ENCODE data around the gene ISLR.

ISLR gene

DNA sequence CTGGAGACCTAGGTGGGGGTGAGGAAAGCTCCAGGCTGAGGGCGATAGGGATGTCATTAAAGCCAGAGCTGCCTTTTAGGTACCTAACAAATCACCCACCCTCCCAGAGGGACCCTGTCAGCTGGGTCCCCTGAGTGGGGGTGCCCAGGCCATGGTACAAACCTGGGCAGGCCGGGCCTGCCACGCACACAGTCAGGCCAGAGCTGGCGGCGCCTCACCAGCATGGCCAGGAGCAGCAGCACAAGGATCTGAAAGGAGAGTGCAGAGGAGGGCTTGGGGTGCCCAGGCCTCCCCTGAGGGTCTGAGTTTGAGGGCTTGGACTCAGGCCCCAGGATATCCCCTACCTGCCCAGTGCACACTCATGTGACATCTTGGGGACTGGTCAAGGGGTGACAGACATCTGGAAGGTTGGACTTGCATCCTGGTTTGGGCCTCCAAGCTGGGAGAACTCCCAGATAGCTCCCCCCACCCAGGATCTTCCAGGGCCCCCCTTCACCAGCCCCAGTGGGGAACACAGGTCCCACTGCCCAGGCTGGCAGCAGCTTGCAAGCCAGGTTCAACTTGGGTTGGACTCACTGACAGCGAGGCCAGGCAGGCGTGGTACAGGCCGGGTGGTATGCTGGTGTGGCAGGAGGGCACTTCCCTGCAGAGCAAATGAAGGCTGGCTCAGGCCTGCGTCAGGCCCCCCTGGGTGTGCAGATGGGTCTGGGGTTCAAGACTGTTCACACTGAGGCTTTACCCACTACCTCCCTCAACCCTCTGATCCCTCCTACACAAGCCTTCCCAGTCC lies 23.9 kb downstream of the ISLR start:
- DNase-seq: no peak

DNA sequence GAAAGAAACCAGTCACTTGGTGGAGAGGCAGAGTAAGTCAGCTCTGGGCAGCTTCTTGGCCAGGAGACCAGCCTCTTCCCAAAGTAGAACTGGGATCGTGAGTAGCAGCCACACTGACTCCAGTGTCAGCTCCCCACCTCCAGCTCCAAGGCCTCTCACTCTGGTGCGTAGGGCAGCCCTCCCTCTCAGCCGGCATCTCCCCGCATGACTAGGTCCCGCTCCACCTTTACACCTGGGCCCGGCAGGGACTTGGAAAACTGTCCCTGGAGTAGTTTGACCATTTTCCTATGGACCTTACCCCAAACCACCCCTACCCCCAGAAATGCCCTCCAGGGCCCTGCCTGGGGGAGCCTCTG lies 25.8 kb downstream of the ISLR start:
- DNase-seq: no peak

DNA sequence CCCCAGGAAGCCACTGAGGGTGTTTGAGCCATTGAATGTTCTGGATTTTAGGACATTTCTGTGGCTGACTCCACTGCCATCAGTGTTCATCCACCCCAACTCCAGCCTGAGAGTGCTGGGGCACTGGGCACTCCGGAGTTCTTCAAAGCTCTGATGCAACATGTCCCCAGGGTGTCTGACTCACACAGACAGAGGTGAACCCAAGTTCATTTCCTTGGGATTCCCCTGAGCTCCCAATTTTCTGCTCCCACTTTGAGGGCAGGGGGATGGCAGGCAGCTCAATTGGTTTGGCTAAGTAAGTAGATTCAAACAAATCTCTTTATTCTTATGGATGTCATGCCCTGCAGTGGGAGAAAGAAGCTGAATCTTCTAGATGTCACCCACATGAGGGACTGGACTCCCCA lies 26.9 kb downstream of the ISLR start:
- no peak for DNase-seq

DNA sequence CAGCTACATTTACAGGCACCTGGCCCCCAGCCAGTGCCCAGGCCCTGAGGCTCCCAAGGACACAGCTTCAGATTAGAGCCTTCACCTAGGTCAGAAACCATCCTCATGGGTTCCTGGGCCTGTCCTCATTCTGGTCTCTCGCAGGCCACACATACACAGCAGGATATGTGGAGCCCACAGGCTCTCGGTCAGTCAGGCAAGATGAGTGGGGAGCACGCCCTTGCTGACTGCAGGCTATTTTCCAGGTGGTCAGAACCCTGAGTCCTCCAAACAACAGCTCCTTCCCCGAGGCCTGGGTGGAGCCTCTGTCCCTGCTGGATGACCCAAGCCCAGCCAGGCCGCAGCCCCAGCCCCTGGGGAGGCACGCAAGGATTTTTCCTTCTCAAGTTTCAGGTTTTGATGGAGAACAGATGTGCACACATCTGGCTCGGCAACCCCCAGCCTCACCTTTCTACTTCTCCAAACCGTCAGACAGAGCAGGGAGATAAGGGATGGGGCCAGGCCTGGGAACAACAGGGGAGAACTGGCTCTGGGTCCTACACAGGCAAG lies 27.4 kb downstream of the ISLR start:
- DNase-seq: no peak

DNA sequence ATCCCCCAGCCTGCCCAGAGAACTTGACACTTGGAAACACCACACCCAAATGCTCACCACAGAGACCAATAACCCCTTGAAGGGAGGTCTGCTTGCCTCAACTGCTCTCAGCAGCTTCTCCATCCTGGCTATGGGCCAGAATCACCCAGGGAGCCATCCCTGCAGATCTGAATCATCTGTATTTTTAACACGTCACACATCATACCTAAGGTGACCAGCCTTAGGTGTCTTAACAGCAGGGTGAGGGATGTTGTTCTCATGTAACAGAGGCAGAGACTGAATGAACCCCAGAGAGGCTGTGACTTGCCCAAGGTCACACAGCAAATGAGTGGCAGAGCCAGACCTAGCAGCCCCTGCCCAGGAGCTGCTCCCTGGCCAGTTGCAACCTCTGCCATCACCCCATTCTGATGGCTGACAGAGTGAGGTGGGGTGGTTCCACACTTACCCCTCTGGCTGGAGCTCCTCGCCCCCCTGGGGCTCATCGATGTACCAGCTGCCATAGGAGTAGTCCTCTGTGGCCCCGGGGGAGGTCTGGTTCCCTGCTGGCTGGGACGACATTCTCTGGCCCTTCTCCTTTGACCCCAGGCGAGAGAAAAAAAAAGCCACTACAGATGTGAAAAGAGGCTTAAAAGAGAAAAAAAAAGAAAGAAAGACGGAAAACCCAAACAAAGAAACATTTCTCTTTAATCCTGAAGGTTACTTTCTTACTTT lies 28.4 kb downstream of the ISLR start:
- no peak for DNase-seq

DNA sequence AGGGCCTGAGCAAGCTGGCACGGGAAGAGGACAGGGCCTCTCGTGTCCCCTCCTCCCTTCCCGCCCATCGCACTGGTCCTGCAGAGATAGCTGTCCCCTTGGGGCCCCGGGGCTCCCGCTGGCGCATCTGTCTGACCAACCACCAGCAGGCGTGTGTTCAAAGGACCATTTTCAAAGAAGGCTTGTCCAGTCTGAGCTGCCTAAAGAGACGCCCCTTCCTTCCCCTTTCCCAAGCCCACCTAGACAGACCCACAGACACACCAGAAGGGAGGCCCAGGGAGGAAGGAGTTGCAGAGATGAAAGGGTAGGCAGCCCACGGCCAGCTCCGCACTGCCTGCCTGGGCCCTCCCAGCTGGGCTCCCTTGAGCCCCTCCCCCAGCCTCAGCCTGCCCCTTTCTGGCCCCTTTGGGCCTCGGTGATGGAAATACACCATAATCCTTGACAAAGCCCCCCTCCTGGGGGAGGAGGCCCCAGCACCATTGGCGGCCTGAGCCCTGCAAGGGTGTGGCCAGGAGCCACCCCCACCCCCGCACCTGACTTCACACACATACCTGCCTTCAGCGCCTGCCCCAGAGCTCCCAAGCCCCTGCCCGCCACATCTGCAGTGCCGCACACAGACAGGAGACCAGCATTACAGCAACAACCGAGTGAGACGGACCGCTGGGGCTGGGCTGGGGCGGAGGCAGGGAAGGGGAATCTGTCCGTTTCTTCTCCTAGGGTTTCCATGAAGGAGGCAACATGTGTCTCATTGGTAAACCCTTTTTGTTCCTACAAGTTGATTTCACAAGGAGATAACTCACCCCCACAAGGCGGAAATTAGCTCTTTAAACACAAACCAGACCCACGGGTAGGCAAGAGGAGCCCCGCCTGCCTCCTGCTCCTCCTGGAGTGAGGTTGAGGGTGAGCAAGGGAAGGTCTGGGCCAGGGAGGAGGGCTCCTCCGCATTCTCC lies 29.2 kb downstream of the ISLR start, which contains the start of gene STRA6:
TSS of gene STRA6 (minus strand) at position 336 of the 950 bp plus-strand sequence. CDS start 520 bp downstream, outside the sequence.
- DNase-seq: no peak

DNA sequence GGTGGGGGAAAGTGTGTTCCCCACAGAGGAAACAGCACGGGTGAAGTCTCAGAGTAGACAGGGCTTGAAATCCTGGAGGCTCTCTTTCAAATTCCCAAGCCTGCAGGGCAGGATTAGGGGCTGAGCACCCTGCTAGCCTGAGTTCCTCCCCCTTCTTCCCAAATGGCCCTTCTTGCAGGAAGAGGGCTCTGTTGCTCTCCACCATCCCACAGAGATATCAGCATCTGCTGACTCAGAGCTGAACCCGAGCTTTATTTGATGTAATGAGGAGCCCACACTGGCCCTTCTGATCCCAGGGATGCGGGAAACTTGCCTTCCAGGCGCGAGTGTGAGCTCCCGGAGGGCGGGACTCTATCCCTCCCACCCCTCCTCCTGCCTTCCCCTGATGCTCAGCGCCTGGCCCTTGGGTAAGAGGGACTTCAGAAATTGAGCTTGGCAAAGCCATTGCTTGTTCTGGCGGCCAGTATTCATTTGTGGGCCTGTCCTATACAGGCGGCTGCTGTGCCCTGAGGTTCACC lies 30.5 kb downstream of the ISLR start:
- no peak for DNase-seq

DNA sequence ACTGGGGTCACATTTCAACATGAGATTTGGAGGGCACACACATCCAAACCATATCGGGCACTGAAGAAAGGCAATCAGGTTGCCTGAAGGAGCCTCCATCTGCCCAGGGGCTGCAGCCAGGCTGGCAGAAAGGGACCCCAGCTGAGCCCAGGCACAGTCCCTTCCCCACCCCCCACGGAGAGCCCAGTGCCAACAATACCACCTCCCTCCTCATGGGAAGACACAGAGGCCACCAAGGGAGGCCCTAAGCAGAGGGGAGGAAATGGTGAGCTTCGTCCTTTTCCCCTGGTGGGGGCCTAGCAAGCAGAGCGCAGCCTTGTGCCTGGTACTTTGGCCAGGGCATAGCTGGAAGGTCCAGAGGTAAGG lies 32.1 kb downstream of the ISLR start:
- no peak for DNase-seq

DNA sequence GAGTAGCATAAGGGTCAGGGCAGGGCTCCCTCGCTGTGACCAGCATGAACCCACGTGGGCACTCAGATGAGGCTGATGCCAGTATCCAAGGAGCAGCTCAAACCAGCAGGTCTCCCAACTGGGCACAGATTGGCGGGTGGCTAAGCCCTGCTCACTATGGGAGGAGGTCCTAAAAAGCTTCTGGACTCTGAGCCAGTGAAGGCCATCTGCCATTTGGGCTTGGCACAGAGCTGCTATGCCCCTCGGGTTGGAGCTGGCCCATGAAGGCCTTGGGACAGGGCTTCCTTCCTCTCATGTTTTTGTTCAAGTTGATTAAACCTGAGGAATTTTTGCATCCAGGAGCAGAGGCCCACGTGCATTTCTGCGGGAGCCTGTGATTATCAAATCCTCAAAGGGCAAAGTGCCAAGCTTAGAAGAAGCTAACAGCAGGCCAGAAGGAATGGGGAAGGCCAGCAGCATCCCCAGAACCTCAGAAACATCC lies 33.3 kb downstream of the ISLR start:
- DNase-seq: no peak

DNA sequence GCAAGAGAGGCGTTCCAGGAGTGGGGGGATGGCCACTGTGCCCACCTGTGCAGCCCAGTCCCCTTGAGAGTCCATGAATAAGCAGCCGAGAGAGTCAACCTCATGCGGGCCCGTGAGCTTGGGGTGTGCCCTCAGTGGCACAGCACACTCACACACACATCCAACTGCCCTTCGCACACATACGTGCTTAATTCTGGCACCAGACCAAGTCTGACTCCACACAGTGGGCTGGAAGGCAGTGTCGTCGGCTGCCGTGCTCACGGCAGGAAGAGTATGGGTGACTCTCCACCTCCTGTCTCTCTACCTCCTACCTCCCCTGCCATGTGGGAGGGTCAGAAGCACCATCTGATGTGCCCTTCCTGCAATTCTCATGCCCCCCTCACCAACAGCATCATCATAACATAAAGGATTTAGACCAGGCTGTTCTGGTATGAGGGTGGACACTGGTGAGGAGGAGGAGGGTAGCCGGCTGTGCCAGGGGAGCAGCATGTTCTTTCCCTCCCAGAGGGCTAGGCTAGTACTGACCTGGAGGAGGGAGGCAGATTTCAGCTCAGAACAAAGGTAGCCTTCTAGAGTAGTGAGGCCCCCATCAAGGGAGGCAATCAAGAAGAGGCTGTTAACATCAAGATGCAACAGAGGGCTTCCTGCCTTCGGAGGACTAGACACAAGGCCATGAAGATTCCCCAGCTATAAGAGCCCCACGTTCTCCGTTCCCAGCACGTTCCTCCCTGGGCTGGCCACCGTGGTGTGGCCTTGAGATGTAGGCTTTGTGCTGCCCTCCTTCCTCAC lies 34.3 kb downstream of the ISLR start:
- no peak for DNase-seq

DNA sequence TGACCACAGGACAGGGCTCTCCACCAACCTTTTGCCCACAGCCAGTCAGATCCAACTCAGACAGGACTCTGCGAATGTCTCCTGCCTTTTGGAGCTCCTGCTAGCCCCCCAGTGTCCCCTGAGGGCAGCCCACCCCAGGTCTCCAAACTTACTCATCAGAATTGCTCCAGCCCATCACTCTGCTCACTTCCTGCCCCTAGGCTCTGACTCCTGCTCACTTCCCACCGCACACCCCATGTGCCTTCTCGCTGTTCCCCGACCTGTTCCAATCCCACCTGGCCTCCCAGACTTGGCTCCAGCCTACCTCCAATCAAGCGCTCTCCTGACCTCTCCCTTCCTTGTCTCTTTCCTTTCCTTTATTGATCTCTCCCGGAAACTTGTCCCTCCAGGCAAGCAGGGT lies 35.0 kb downstream of the ISLR start:
- peak; percentile 34 for DNase-seq

DNA sequence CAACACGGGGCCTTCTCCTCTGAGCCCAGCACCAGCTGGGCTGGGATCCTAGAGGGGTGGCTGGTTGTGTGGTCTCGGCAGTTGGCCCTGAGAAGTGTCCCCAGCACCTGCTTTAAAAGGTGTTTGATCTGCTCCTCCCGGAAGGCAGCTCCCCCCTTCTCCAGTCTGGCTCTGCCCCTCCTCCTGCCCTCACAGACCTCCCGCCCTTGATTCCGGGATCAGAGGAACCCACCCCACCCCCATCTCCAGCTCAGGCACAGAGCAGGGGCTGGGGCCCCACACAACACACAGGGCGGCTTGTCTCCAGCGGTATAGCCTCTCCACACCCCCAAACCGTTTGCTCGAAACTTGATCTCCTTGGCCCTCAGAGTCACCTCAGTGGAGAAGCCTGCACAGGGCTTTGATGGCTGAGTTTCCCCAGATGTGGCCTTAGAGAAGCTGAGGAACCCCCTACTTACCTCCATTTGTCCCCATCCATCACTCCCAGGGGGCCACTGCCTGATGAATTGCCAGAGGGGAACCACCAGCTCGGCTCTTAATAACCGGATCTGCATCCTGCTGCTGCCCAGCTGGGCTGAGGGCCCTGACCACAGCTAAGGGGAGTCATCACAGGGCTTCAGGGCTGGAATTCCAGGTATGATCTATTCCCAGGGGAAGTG lies 35.5 kb downstream of the ISLR start:
- no peak for DNase-seq

DNA sequence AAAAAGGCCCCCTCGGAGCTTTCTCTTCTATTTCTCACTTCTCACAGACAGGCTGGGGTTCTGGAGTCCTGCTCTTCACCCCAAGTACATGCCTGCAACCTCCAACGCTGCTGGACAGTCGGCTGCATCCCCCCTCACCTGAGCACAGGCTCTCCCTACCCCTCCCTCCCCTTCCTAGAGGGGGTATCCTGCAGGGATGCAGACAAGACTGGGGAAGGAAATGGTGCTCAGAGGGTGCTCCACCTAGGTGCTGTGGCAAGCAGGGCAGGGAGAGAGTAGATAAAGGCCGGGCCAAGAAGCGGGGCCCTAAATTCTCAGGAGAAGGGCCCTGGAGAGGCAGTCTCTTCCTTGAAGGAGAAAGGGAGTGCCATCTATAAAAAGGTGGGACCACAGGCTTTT lies 36.0 kb downstream of the ISLR start:
- no peak for DNase-seq

DNA sequence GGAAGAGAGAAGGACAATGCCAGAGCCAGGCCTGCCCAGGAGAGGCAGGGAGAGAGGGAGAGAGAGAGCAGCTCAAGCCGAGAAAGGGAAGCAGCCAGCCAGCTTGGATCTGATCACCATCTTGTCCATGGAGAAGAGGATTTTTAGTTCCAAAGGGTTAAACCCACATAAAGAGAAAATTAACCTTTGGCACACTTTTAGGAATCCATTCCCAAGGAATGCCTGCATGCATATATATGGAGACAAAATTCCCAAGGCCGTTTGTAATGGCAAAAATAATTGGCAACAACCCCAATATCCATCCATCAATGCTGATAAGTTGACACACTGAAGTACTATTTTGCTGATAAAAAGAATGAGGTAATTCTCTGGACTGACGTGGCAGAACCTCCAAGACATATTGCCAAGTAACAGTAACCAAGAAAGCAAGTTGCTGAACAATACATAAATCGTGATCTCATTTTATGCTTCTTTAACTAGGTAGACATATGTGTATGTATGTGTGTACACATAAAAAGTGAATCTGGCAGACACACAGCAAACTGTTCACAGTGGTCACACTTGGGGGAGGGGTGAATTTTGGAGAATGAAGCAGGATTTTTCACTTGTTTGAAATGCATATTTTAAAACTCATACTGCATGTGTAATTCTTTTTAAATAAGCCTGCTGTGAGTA lies 36.6 kb downstream of the ISLR start:
- DNase-seq: no peak

DNA sequence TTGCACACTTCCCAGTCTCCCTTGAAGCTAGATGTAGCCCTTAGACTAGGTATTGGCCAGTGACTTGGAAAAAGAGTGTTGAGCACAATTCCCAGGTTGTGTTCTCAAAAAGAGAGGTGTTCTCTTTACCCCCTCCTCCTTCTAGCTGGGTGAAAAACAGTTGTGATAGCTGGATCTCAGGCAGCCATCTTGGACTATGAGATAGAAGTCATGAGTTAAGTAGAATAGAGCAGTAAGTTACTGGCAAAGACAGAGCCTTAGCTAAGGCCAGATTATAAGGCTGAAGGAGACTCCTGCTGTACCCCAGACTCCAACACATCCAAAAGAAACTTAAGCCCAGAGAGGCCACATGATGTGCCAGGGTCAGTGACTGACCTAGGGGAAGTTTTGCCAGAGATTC lies 37.2 kb downstream of the ISLR start:
- no peak for DNase-seq

DNA sequence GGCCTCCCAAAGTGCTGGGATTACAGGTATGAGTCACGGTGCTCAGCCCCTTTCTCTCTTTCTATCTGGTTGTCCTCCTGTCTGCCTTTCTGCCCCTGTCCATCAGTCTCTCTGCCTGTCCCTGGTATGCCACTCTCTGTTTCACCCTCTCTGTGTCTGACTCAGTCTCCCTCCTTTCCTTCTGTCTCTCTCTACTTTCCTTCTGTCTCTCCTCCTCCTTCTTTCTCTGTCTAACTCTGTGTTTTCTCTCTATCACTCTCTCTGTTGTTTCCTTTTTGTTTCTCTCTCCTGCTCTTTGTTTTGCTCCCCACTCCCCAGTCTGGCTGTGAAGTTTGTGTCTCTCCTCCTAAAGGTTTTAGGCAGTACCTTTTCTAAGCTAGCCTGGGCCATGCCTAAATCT lies 38.1 kb downstream of the ISLR start:
- no peak for DNase-seq

DNA sequence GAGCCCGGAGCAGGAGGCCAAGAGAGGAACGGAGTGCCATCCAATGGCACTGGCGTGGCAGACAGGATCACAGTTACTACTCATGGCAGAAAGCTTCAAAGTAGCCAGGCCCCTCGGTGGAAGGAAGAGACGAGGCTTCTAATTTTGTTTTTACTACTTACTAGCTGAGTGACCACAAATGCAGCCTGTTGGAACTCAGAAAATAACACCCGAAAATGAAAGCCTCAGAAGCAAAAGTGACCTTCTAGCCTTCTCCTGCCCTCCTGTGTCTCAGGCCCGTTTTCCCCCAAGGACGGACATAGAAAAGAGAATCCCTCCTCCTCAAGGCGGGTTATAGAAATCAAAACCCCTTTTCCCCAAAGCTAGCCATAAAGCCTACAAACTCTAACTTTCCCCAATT lies 39.0 kb downstream of the ISLR start:
- no peak for DNase-seq

DNA sequence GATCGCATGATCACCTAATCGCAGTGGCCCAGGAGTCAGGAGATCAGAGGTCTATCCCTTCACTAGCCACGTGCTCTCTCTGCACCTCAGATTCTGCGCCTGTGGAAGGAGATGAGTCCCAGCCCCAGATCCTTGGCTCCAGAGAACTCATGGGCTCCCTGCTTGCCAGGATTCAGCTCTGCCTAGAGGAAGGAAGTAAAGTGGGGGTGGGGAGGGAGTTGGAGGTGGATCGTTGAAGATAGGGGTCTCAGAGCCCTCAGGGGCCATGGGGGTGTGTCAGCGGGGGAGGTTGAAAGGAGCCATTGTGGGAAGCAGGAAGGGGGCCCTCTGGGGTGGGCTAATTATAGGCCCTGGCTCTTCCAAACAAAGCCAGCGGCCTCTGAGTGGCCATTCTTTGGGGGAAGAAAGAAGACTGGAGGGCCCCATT lies 40.4 kb downstream of the ISLR start:
- DNase-seq: no peak

DNA sequence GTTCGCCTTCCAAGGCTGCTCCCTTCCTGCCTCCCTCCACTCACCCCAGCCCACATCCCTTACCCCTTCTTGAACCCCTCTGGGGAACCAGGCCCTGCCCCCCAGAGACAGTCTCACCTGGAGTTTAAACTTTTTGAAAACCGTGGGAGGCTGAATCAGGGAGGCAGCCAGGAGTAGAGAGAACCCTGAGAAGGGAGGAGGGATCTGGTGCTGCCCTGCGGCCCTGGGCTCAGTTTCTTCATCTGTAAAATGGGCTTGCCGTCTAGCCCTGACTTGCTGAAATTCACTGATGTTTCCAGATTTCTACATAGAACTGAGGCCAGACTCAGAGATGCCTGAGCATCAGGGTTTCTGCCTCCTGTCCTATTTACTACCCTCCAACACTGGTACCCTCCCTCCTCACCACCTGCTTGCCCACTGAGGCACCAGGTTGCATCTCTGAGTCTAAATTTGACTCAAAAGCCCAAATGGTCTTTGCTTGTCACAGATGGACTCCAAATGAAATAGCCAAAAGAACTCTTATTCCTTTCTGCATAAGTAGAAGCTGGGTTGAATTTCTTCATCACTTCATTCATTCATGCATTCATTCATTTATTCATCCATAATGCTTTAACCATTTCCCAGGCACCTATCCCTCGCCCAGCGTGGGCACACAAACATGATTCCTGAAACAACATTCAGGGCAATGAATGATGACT lies 41.0 kb downstream of the ISLR start:
- no peak for DNase-seq

DNA sequence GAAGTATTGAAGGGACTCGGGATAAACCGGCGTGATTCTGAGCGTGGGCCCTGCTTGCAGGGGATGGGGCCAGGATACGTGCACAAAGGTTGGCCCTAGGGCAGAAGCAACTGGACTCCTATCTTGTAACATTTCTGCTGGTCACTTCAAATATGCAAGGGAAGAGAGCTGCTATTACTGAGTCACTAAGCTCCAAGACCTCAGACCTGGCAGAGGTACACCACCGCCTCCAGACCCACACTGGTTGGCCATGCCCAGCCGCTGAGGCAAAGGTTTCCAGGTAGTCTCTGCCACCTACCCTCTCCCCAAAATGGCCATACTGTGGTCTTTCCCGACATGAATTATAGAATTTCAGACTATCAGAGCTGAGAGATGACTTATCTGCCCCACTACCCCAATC lies 42.4 kb downstream of the ISLR start:
- DNase-seq: no peak
